GM19452 (cell line): ENCODE data around the gene SERPINB4.

ENCODE experiments used
- ATAC-seq: cut with Tn5 transposase; IDR thresholded peaks from one replicate; pipeline ENCODE4 v1.9.1; 2021; ENCODE audit not compliant: unreplicated experiment

SERPINB4 gene

GRCh38 chr18:63627819-63628218, 16.2 kb downstream of the SERPINB4 start:
- no peak for ATAC-seq

DNA sequence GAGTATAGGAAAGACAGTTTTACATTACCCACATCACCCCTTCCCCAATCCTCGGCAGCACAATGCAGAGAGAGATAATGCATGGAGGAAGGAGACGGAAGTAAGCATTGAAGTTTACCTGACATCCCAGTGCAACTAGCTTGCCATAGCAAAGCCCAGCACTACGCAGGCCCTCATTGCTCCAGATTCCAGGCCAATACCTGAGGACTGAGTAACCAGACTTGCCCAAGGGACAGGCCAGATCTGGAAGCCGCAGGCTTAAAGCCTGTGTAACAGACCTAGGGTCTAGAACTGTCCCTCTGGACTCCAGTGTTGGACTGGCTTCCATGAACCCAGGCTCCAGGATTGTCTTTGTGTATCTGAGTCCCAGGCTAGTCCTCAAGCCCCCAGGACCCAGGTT, 17.6 kb downstream of the SERPINB4 start:
- no peak for ATAC-seq

GRCh38 chr18:63624863-63625262, 19.2 kb downstream of the SERPINB4 start:
- no peak for ATAC-seq

GRCh38 chr18:63619661-63620060, 24.4 kb downstream of the SERPINB4 start:
- ATAC-seq: no peak

- ATAC-seq: no peak
Measured at GRCh38 chr18:63617915-63618234, 26.2 kb downstream of the SERPINB4 start.

- ATAC-seq: peak; percentile 76
Measured at GRCh38 chr18:63617049-63617914, 26.8 kb downstream of the SERPINB4 start.

DNA sequence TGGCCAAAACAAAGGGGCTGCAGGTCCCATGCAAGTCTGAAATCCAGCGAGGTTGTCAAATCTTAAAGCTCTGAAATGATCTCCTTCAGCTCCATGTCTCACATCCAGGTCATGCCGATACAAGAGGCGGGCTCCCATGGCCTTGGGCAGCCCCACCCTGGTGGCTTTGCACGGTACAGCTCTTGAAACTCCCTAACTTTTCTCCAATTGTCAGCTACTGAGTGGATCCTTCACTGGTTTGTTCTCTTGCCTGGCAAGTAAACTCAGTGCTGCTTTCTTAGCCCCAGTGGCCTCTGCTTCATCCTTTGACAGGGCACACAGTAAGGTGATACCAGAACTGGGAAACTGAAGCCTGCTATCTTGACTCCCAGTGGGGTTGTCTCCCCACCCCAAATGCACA, 30.6 kb downstream of the SERPINB4 start:
- ATAC-seq: no peak

- no peak for ATAC-seq
Measured at GRCh38 chr18:63606526-63606925, 37.5 kb downstream of the SERPINB4 start.

GRCh38 chr18:63604791-63605567, 39.1 kb downstream of the SERPINB4 start:
- ATAC-seq: no peak

GRCh38 chr18:63603772-63604171, 40.3 kb downstream of the SERPINB4 start:
- ATAC-seq: peak; percentile 93

- no peak for ATAC-seq
Measured at GRCh38 chr18:63603355-63603754, 40.7 kb downstream of the SERPINB4 start.

- ATAC-seq: no peak
Measured at GRCh38 chr18:63596964-63597363, 47.1 kb downstream of the SERPINB4 start.

GRCh38 chr18:63592471-63592870, 51.6 kb downstream of the SERPINB4 start:
- ATAC-seq: no peak

GRCh38 chr18:63591725-63592124, 52.3 kb downstream of the SERPINB4 start:
- ATAC-seq: no peak

GRCh38 chr18:63590966-63591695, 52.9 kb downstream of the SERPINB4 start:
- ATAC-seq: no peak

DNA sequence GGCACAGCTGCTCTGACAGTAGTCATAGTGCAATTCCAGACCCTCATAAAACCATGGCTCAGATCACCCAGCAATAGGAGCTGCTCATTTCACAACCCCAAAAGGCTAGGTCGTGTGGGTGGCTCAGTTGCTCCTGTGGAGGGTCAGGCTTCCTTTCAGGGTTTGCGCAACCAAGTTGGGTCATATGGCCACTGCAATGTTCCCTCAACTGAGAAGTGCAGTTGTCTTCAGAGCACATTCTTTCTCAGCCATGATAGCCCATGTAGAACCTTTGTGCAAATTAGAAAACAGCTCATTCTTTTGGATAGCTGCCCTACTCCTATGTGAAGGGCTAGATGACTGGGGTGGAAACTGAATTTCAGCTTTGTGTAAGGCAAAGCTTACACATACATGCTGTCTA, 53.7 kb downstream of the SERPINB4 start:
- ATAC-seq: no peak

- ATAC-seq: no peak
Measured at GRCh38 chr18:63588909-63589308, 55.1 kb downstream of the SERPINB4 start.
